CD4-positive, CD25-positive, alpha-beta regulatory T cell (primary cell): Measurements from ENCODE around the gene CAMK2A. TPM values are rescaled to one million over a fixed set of nuclear protein-coding genes. Genes with fewer than 3 reads are reported as not detected.
A peak's percentile ranks its signal among the peaks of the same experiment; 100 is the strongest.

Experiments used
- ATAC-seq, 2 donors: fragments of 150-1000 bp; cut with Tn5 transposase; one replicate each; pipeline ENCODE4 v1.10.0; 2021; ENCODE audit warnings: low read depth in 2 of 2, moderate number of reproducible peaks in 2 of 2, moderate library complexity in 1 of 2
- DNase-seq, 3 donors: peaks; one replicate each; pipeline versions ENCODE4 v3.0.0 to v3.0.0-alpha.2; 2012 to 2022; ENCODE audit warnings: mixed read lengths in 1 of 3
- H3K27ac ChIP-seq: one replicate; pipeline ENCODE4 v1.7.0; 2013; ENCODE audit warnings: mild to moderate bottlenecking, low read length; ENCODE audit not compliant: insufficient read depth, poor library complexity, severe bottlenecking
- H3K27me3 ChIP-seq: one replicate; pipeline ENCODE4 v1.7.0; 2013; ENCODE audit warnings: low read length; ENCODE audit not compliant: control insufficient read depth, insufficient read depth
- H3K36me3 ChIP-seq: one replicate; pipeline ENCODE4 v1.7.0; 2013; ENCODE audit warnings: mild to moderate bottlenecking, low read length, moderate library complexity; ENCODE audit not compliant: control insufficient read depth, insufficient read depth
- H3K4me1 ChIP-seq: 2 replicates; pipeline ENCODE4 v1.7.0; 2013; ENCODE audit warnings: mild to moderate bottlenecking, low read length; ENCODE audit not compliant: insufficient read depth, control insufficient read depth, poor library complexity, severe bottlenecking
- H3K4me3 ChIP-seq: one replicate; pipeline ENCODE4 v1.7.0; 2013; ENCODE audit warnings: low read depth, mild to moderate bottlenecking, low read length, moderate library complexity
- H3K9me3 ChIP-seq, 2 experiments: 1 replicate in 1 of 2; 2 replicates in 1 of 2; pipeline ENCODE4 v1.7.0; 2013; ENCODE audit warnings: low read length in 2 of 2, mild to moderate bottlenecking in 1 of 2, moderate library complexity in 1 of 2; ENCODE audit not compliant: control insufficient read depth in 2 of 2
- H3K27ac Mint-ChIP-seq, 3 donors: one replicate each; pipeline ENCODE4 v1.8.0; 2020 to 2022; ENCODE audit warnings: mild to moderate bottlenecking in 3 of 3, mixed read lengths in 3 of 3, moderate library complexity in 2 of 3
- H3K27me3 Mint-ChIP-seq: one replicate; pipeline ENCODE4 v1.8.0; 2022; ENCODE audit warnings: mild to moderate bottlenecking, mixed read lengths
- H3K36me3 Mint-ChIP-seq: one replicate; pipeline ENCODE4 v1.8.0; 2020; ENCODE audit warnings: mixed read lengths
- H3K4me1 Mint-ChIP-seq, 4 donors: one replicate each; pipeline ENCODE4 v1.8.0; 2020 to 2022; ENCODE audit warnings: mixed read lengths in 4 of 4, mild to moderate bottlenecking in 1 of 4
- H3K4me3 Mint-ChIP-seq, 4 donors: one replicate each; pipeline ENCODE4 v1.8.0; 2020 to 2022; ENCODE audit warnings: mild to moderate bottlenecking in 4 of 4, mixed read lengths in 4 of 4, moderate library complexity in 3 of 4
- H3K9me3 Mint-ChIP-seq, 7 donors: one replicate each; pipeline ENCODE4 v1.8.0; 2020 to 2022; ENCODE audit warnings: mixed read lengths in 7 of 7, mild to moderate bottlenecking in 3 of 7, moderate library complexity in 2 of 7
- polyA plus RNA-seq, 4 donors: library from polyadenylated mRNA; unstranded; fragments of 300-500 nt; fragmentation: Illumina TruSeq; gene quantifications; one replicate each; pipeline ENCODE4 v1.2.3, GENCODE V29; 2021
- total RNA-seq: library from RNA; stranded (reverse); gene quantifications from one replicate; pipeline ENCODE4 v1.2.3, GENCODE V29; 2022

The CAMK2A gene
- total and polyA plus RNA-seq, 5 donors from 2014 or later = not detected

- Histone ChIP-seq H3K4me3 (no peak overlapping the region), H3K27me3 (no peaks in the 10 kb centered on the region), H3K9me3 (no peaks in the 10 kb centered on the region), H3K27ac (no peak overlapping the region), H3K4me1 (no peaks in the 10 kb centered on the region), H3K36me3 (no peaks in the 10 kb centered on the region)
- H3K4me1 Mint-ChIP-seq = no peaks in the 10 kb centered on the region
- ATAC-seq (no peak), DNase-seq (no peak)
- H3K4me3 Mint-ChIP-seq = no peak overlapping the region
- H3K27me3 Mint-ChIP-seq = peaks cover 12% of the 10 kb centered on the region
- no peaks in the 10 kb centered on the region for H3K36me3 Mint-ChIP-seq
- no peaks in the 10 kb centered on the region for H3K9me3 Mint-ChIP-seq
- no peak overlapping the region for H3K27ac Mint-ChIP-seq
Observed at GRCh38 chr5:150181027-150181426, 108.5 kb downstream of the CAMK2A start.

GRCh38 chr5:150180241-150181026 lies 109.1 kb downstream of the CAMK2A start:
- Mint-ChIP-seq H3K36me3 (no peaks in the 10 kb centered on the region), H3K4me3 (no peak overlapping the region), H3K4me1 (no peaks in the 10 kb centered on the region), H3K9me3 (no peaks in the 10 kb centered on the region), H3K27me3 (peaks cover 16% of the 10 kb centered on the region), H3K27ac (no peak overlapping the region)
- DNase-seq = no peak
- Histone ChIP-seq H3K27me3 (no peaks in the 10 kb centered on the region), H3K36me3 (no peaks in the 10 kb centered on the region), H3K4me3 (no peak overlapping the region), H3K9me3 (no peaks in the 10 kb centered on the region), H3K4me1 (no peaks in the 10 kb centered on the region), H3K27ac (no peak overlapping the region)
- no peak for ATAC-seq

GRCh38 chr5:150179019-150179620 lies 110.5 kb downstream of the CAMK2A start:
- DNase-seq (no peak), ATAC-seq (peak in 1 of 2 donors; percentile 9)
- peaks cover 10% of the 10 kb centered on the region for H3K27me3 Mint-ChIP-seq
- no peak overlapping the region for H3K27ac Mint-ChIP-seq
- no peak overlapping the region for H3K4me3 ChIP-seq
- no peaks in the 10 kb centered on the region for H3K4me1 Mint-ChIP-seq
- no peak overlapping the region for H3K4me3 Mint-ChIP-seq
- H3K27me3 ChIP-seq = no peaks in the 10 kb centered on the region
- H3K27ac ChIP-seq = no peak overlapping the region
- H3K36me3 ChIP-seq = no peaks in the 10 kb centered on the region
- no peaks in the 10 kb centered on the region for H3K9me3 Mint-ChIP-seq
- H3K9me3 ChIP-seq = no peaks in the 10 kb centered on the region
- no peaks in the 10 kb centered on the region for H3K4me1 ChIP-seq
- H3K36me3 Mint-ChIP-seq = no peaks in the 10 kb centered on the region

GRCh38 chr5:150178262-150178661 lies 111.3 kb downstream of the CAMK2A start:
- Histone ChIP-seq H3K4me3 (no peak overlapping the region), H3K36me3 (no peaks in the 10 kb centered on the region), H3K4me1 (no peaks in the 10 kb centered on the region), H3K27me3 (no peaks in the 10 kb centered on the region), H3K9me3 (no peaks in the 10 kb centered on the region), H3K27ac (no peak overlapping the region)
- Mint-ChIP-seq H3K36me3 (no peaks in the 10 kb centered on the region), H3K27ac (no peak overlapping the region), H3K4me3 (no peak overlapping the region), H3K27me3 (peaks cover 10% of the 10 kb centered on the region), H3K9me3 (no peaks in the 10 kb centered on the region), H3K4me1 (no peaks in the 10 kb centered on the region)
- no peak for ATAC-seq
- no peak for DNase-seq

GRCh38 chr5:150177721-150178120 lies 111.9 kb downstream of the CAMK2A start:
- H3K4me3 Mint-ChIP-seq = no peak overlapping the region
- no peaks in the 10 kb centered on the region for H3K27me3 ChIP-seq
- ATAC-seq (no peak), DNase-seq (no peak)
- no peak overlapping the region for H3K27ac Mint-ChIP-seq
- H3K4me3 ChIP-seq = no peak overlapping the region
- H3K9me3 ChIP-seq = no peaks in the 10 kb centered on the region
- H3K36me3 Mint-ChIP-seq = no peaks in the 10 kb centered on the region
- H3K36me3 ChIP-seq = no peaks in the 10 kb centered on the region
- H3K4me1 Mint-ChIP-seq = no peaks in the 10 kb centered on the region
- H3K27me3 Mint-ChIP-seq = peaks cover 10% of the 10 kb centered on the region
- H3K4me1 ChIP-seq = no peaks in the 10 kb centered on the region
- H3K27ac ChIP-seq = no peak overlapping the region
- H3K9me3 Mint-ChIP-seq = no peaks in the 10 kb centered on the region

- no peak overlapping the region for H3K4me3 ChIP-seq
- peaks cover 15% of the 10 kb centered on the region for H3K27me3 Mint-ChIP-seq
- no peaks in the 10 kb centered on the region for H3K36me3 Mint-ChIP-seq
- no peak overlapping the region for H3K27ac Mint-ChIP-seq
- no peak overlapping the region for H3K27ac ChIP-seq
- no peaks in the 10 kb centered on the region for H3K9me3 ChIP-seq
- H3K4me1 ChIP-seq = no peaks in the 10 kb centered on the region
- no peak for ATAC-seq
- no peaks in the 10 kb centered on the region for H3K4me1 Mint-ChIP-seq
- no peak for DNase-seq
- H3K4me3 Mint-ChIP-seq = no peak overlapping the region
- no peaks in the 10 kb centered on the region for H3K9me3 Mint-ChIP-seq
- H3K36me3 ChIP-seq = no peaks in the 10 kb centered on the region
- H3K27me3 ChIP-seq = no peaks in the 10 kb centered on the region
Observed at GRCh38 chr5:150176745-150177477, 112.7 kb downstream of the CAMK2A start.

GRCh38 chr5:150175536-150175935 lies 114.0 kb downstream of the CAMK2A start:
- Mint-ChIP-seq H3K27me3 (peaks cover 17% of the 10 kb centered on the region), H3K4me1 (no peaks in the 10 kb centered on the region), H3K9me3 (no peaks in the 10 kb centered on the region), H3K27ac (no peak overlapping the region), H3K4me3 (no peak overlapping the region), H3K36me3 (no peaks in the 10 kb centered on the region)
- Histone ChIP-seq H3K4me3 (no peak overlapping the region), H3K27ac (no peak overlapping the region), H3K36me3 (no peaks in the 10 kb centered on the region), H3K4me1 (no peaks in the 10 kb centered on the region), H3K27me3 (no peaks in the 10 kb centered on the region), H3K9me3 (no peaks in the 10 kb centered on the region)
- ATAC-seq (no peak), DNase-seq (no peak)
